Left lobe of liver (tissue), 2 donors: ENCODE results near the gene CLEC18B. TPM values are rescaled to one million over a fixed set of nuclear protein-coding genes. Genes with fewer than 3 reads are reported as not detected.
A peak's percentile ranks its signal among the peaks of the same experiment; 100 is the strongest.
"Not testable (repeated sequence)": the region's sequence is repeated elsewhere in the genome, so short reads cannot be mapped to it uniquely, and the experiment has no call there.

Experiments
- ATAC-seq: fragments of 200-7000 bp; cut with Tn5 transposase; one replicate; pipeline ENCODE4 v1.9.1; 2020; ENCODE audit warnings: mild to moderate bottlenecking, moderate library complexity
- DNase-seq: peaks from one replicate; pipeline ENCODE4 v3.0.0-alpha.2; 2020; ENCODE audit warnings: low spot score
- total RNA-seq: library from RNA; stranded (reverse); gene quantifications from one replicate; pipeline ENCODE4 v1.2.1, GENCODE V29; 2021
- donor health status: DM: no; HTN: no; CAD: no; lungs with moderate emphysema.
- donor health status: DM: no; HTN: yes; CAD: no.

The CLEC18B gene
- total RNA-seq, 1 donor from 2014 or later, result 1.1 TPM

- not testable (repeated sequence) for ATAC-seq, DNase-seq
Observed at GRCh38 chr16:74409185-74409981, 11.9 kb downstream of the CLEC18B start.

GRCh38 chr16:74407362-74407705, 13.9 kb downstream of the CLEC18B start:
- ATAC-seq, result peak; percentile 56
- not testable (repeated sequence) for DNase-seq

GRCh38 chr16:74406600-74407361, 14.5 kb downstream of the CLEC18B start:
- DNase-seq, result not testable (repeated sequence)
- ATAC-seq, result peak; percentile 84

GRCh38 chr16:74404148-74404933, 16.9 kb downstream of the CLEC18B start:
- ATAC-seq, DNase-seq: not testable (repeated sequence)

- not testable (repeated sequence) for ATAC-seq, DNase-seq
Observed at GRCh38 chr16:74400238-74400637, 21.0 kb downstream of the CLEC18B start.

GRCh38 chr16:74398212-74398895, 22.9 kb downstream of the CLEC18B start:
- peak; percentile 43 for ATAC-seq
- not testable (repeated sequence) for DNase-seq

- not testable (repeated sequence) for DNase-seq
- ATAC-seq, result peak; percentile 55
Observed at GRCh38 chr16:74396521-74397017, 24.7 kb downstream of the CLEC18B start.

- not testable (repeated sequence) for ATAC-seq, DNase-seq
Observed at GRCh38 chr16:74394604-74395003, 26.7 kb downstream of the CLEC18B start.

- not testable (repeated sequence) for ATAC-seq, DNase-seq
Observed at GRCh38 chr16:74394131-74394530, 27.1 kb downstream of the CLEC18B start.

GRCh38 chr16:74391454-74392050, 29.7 kb downstream of the CLEC18B start:
- DNase-seq, ATAC-seq: not testable (repeated sequence)

GRCh38 chr16:74382339-74383034, 38.8 kb downstream of the CLEC18B start:
- not testable (repeated sequence) for ATAC-seq, DNase-seq

GRCh38 chr16:74373847-74374184, 47.5 kb downstream of the CLEC18B start:
- not testable (repeated sequence) for DNase-seq, ATAC-seq

GRCh38 chr16:74372953-74373846, 48.1 kb downstream of the CLEC18B start:
- ATAC-seq, result no peak
- no peak for DNase-seq

- ATAC-seq, result no peak
Observed at GRCh38 chr16:74372369-74372768, 48.9 kb downstream of the CLEC18B start.

GRCh38 chr16:74370338-74371135, 50.7 kb downstream of the CLEC18B start:
- ATAC-seq, DNase-seq: not testable (repeated sequence)

More at GRCh38 chr16:74372369-74372768, 48.9 kb downstream of the CLEC18B start:
- DNase-seq, result no peak

- peak; percentile 99 for DNase-seq
- ATAC-seq, result peak; percentile 96
Observed at GRCh38 chr16:74368002-74368911, 53.0 kb downstream of the CLEC18B start.
